Measurements from ENCODE around the gene ESX1. TPM values are rescaled to one million over a fixed set of nuclear protein-coding genes. Genes with fewer than 3 reads are reported as not detected.
"Not testable (repeated sequence)": the region's sequence is repeated elsewhere in the genome, so short reads cannot be mapped to it uniquely, and the experiment has no call there.

Gene ESX1
- total RNA-seq, 1 donor from 2014 or later, result not detected

DNA sequence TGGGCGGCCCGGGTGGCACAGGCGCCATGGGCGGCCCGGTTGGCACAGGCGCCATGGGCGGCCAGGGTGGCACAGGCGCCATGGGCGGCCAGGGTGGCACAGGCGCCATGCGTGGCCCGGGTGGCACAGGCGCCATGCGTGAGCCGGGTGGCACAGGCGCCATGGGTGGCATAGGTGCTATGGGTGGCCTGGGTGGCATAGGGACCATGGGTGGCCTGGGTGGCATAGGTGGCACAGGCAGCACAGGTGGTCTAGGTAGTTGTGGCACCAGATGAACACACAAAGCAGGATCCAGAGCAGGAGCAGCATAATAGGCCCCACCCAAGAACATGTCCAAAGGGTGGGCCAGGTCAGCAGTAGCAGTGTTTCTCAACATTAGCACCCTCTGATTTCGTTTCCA is 4.3 kb downstream of the ESX1 start:
- no peak overlapping the region for H3K4me3 Mint-ChIP-seq
- DNase-seq (ENCODE audit: low spot score), result no peak
- Histone ChIP-seq H3K4me1 (no peaks in the 10 kb centered on the region), H3K79me2 (ENCODE audit: low read depth) (no peaks in the 10 kb centered on the region), H3K9ac (no peak overlapping the region), H3K27me3 (peaks cover 98% of the 10 kb centered on the region), H3K4me3 (no peak overlapping the region), H3K9me3 (ENCODE audit: low read depth) (no peaks in the 10 kb centered on the region), H3K4me2 (no peak overlapping the region), H4K20me1 (ENCODE audit: low read depth) (no peaks in the 10 kb centered on the region), H2AFZ (replicated peaks) (no peak overlapping the region), H3F3A (ENCODE audit: low read depth) (no peaks in the 10 kb centered on the region), H3K27ac (no peak overlapping the region), H3K36me3 (no peaks in the 10 kb centered on the region)
- peaks cover 9% of the 10 kb centered on the region for H3K4me1 Mint-ChIP-seq
- peaks cover 42% of the 10 kb centered on the region for H3K27me3 Mint-ChIP-seq (ENCODE audit: insufficient read depth, low read depth)
- no peaks in the 10 kb centered on the region for H3K9me3 Mint-ChIP-seq
- no peaks in the 10 kb centered on the region for H3K36me3 Mint-ChIP-seq
- no peak overlapping the region for H3K27ac Mint-ChIP-seq
- TF ChIP-seq EZH2 (IDR thresholded peaks at IDR 0.05), result no peak
- no peak for TF ChIP-seq CTCF (IDR thresholded peaks at IDR 0.05)
- TF ChIP-seq EZH2phosphoT487 (IDR thresholded peaks at IDR 0.05), result no peak

- not testable (repeated sequence) for H3K27me3 Mint-ChIP-seq (ENCODE audit: insufficient read depth, low read depth); H3K4me1 ChIP-seq; H3K4me1 Mint-ChIP-seq; H3K9me3 Mint-ChIP-seq; H3K4me2 ChIP-seq; DNase-seq (ENCODE audit: low spot score); H3K36me3 Mint-ChIP-seq; H3K9ac ChIP-seq; H3K79me2 ChIP-seq (ENCODE audit: low read depth); H3K27ac Mint-ChIP-seq; H3K27me3 ChIP-seq; H3F3A ChIP-seq (ENCODE audit: low read depth); H3K4me3 ChIP-seq; H3K4me3 Mint-ChIP-seq; H2AFZ ChIP-seq (replicated peaks); H3K36me3 ChIP-seq; H4K20me1 ChIP-seq (ENCODE audit: low read depth); H3K27ac ChIP-seq; H3K9me3 ChIP-seq (ENCODE audit: low read depth)
Measured at GRCh38 chrX:104230060-104230459, 24.7 kb downstream of the ESX1 start.

DNA sequence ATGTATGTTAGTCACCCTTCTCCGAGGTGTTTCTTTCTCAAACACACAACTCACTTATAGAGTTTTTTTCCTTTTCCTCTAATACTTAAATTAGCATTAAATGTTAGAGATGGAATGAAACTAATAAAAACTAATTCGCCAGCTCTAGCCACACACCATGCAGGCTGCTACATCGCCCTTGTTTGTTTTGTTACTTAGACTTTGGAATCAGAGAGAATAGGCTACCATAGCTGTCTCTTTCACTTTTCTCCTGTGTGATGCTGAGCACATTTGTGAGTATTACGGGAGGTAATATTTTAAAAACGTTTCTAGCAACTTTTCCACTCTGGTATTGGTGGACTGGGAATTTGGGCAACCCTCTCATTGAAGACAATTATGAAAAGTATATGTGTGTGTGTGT is 43.5 kb downstream of the ESX1 start:
- Histone ChIP-seq H3K36me3 (no peaks in the 10 kb centered on the region), H3K4me3 (no peak overlapping the region), H3K27ac (no peak overlapping the region), H3K4me1 (no peaks in the 10 kb centered on the region), H3K9me3 (ENCODE audit: low read depth) (no peaks in the 10 kb centered on the region), H3K4me2 (no peak overlapping the region), H3K79me2 (ENCODE audit: low read depth) (no peaks in the 10 kb centered on the region), H3F3A (ENCODE audit: low read depth) (no peaks in the 10 kb centered on the region), H3K27me3 (peaks cover 14% of the 10 kb centered on the region), H2AFZ (replicated peaks) (no peak overlapping the region), H3K9ac (no peak overlapping the region), H4K20me1 (ENCODE audit: low read depth) (no peaks in the 10 kb centered on the region)
- Mint-ChIP-seq H3K36me3 (no peaks in the 10 kb centered on the region), H3K9me3 (no peaks in the 10 kb centered on the region), H3K27ac (no peak overlapping the region), H3K4me1 (no peaks in the 10 kb centered on the region), H3K27me3 (ENCODE audit: insufficient read depth, low read depth) (no peaks in the 10 kb centered on the region), H3K4me3 (no peak overlapping the region)
- TF ChIP-seq EZH2phosphoT487 (IDR thresholded peaks at IDR 0.05), result no peak
- no peak for TF ChIP-seq CTCF (IDR thresholded peaks at IDR 0.05)
- no peak for TF ChIP-seq EZH2 (IDR thresholded peaks at IDR 0.05)
- DNase-seq (ENCODE audit: low spot score), result no peak

DNA sequence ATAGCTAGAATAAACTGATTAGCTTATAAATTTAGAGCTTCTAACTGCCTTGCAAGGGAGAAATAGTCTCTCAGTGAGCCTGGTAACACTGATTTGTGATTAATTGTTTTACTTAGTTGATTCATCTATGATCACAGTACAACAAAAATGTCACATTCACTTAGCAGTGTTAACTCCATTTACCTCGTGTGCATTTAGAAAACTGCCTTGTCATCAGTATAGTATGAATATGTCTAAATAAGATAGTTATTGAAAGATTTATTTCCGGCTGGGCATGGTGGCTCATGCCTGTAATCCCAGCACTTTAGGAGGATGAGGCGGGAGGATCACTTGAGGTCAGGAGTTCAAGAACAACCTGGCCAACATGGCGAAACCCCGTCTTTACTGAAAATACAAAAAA is 49.2 kb downstream of the ESX1 start:
- Histone ChIP-seq H3K4me1 (no peaks in the 10 kb centered on the region), H3K79me2 (ENCODE audit: low read depth) (no peaks in the 10 kb centered on the region), H3K27me3 (peaks cover 11% of the 10 kb centered on the region), H3K9ac (no peak overlapping the region), H2AFZ (replicated peaks) (no peak overlapping the region), H3K9me3 (ENCODE audit: low read depth) (no peaks in the 10 kb centered on the region), H4K20me1 (ENCODE audit: low read depth) (no peaks in the 10 kb centered on the region), H3K4me3 (no peak overlapping the region), H3K36me3 (no peaks in the 10 kb centered on the region), H3F3A (ENCODE audit: low read depth) (no peaks in the 10 kb centered on the region), H3K4me2 (no peak overlapping the region), H3K27ac (no peak overlapping the region)
- no peak for DNase-seq (ENCODE audit: low spot score)
- Mint-ChIP-seq H3K9me3 (no peaks in the 10 kb centered on the region), H3K36me3 (peaks cover 1% of the 10 kb centered on the region), H3K27me3 (ENCODE audit: insufficient read depth, low read depth) (no peaks in the 10 kb centered on the region), H3K4me3 (no peak overlapping the region), H3K27ac (no peak overlapping the region), H3K4me1 (no peaks in the 10 kb centered on the region)
- TF ChIP-seq EZH2 (IDR thresholded peaks at IDR 0.05) (no peak), EZH2phosphoT487 (IDR thresholded peaks at IDR 0.05) (no peak), CTCF (IDR thresholded peaks at IDR 0.05) (no peak)

Other genes with a start within 250 kb of the ESX1 start
- not detected in 2 replicates for gene H2BW1, start 241.2 kb downstream of the ESX1 start, total RNA-seq (ENCODE audit: low replicate concordance)
- gene H2BW2, start 215.0 kb downstream of the ESX1 start, total RNA-seq (ENCODE audit: low replicate concordance), result not detected in 2 replicates
- 18.8 and 20.6 TPM in 2 replicates for gene TMSB15C, start 178.7 kb downstream of the ESX1 start, total RNA-seq (ENCODE audit: low replicate concordance)
- 4.6 and 5.1 TPM in 2 replicates for gene ZCCHC18, start 142.4 kb downstream of the ESX1 start, total RNA-seq (ENCODE audit: low replicate concordance)
- gene SLC25A53, start 97.9 kb downstream of the ESX1 start, total RNA-seq (ENCODE audit: low replicate concordance), result 4.0 and 4.4 TPM in 2 replicates
- 17.9 and 28.8 TPM in 2 replicates for gene FAM199X, start 88.5 kb downstream of the ESX1 start, total RNA-seq (ENCODE audit: low replicate concordance)